Upper lobe of right lung (tissue), 1 donor: ENCODE data around the gene PSTK. TPM values are rescaled to one million over a fixed set of nuclear protein-coding genes. Genes with fewer than 3 reads are reported as not detected.
A peak's percentile ranks its signal among the peaks of the same experiment; 100 is the strongest.

Experiments used
- ATAC-seq: fragments of 200-7000 bp; cut with Tn5 transposase; one replicate; pipeline ENCODE4 v1.9.1; 2020; ENCODE audit warnings: mild to moderate bottlenecking, moderate library complexity
- DNase-seq: peaks from one replicate; pipeline ENCODE4 v3.0.0-alpha.2; 2020
- H3K27ac ChIP-seq: fragments of 200-600 bp; one replicate; pipeline ENCODE4 v1.8.0; 2022
- H3K27me3 ChIP-seq: fragments of 200-600 bp; one replicate; pipeline ENCODE4 v1.8.0; 2022; ENCODE audit warnings: mild to moderate bottlenecking
- H3K36me3 ChIP-seq: fragments of 200-600 bp; one replicate; pipeline ENCODE4 v1.8.0; 2022
- H3K4me1 ChIP-seq: fragments of 200-600 bp; one replicate; pipeline ENCODE4 v1.8.0; 2022
- H3K4me3 ChIP-seq: fragments of 200-600 bp; one replicate; pipeline ENCODE4 v1.8.0; 2022; ENCODE audit warnings: mild to moderate bottlenecking
- H3K9me3 ChIP-seq: fragments of 200-600 bp; one replicate; pipeline ENCODE4 v1.8.0; 2022
- CTCF ChIP-seq: fragments of 200-600 bp; IDR thresholded peaks from one replicate; pipeline ENCODE4 v1.8.0; 2022; ENCODE audit warnings: antibody characterized with exemption
- intact Hi-C: fragments of 100-400 bp; cut with DNase I; formaldehyde crosslinking; loops from one replicate; pipeline ENCODE4 v1.11.0; 2022
- long read RNA-seq: library from polyadenylated mRNA; unstranded; transcript quantifications from one replicate; pipeline ENCODE4 v2.0.0, GENCODE V29; 2021
- total RNA-seq: library from RNA; stranded (reverse); fragmentation: NEBNext Ultra II Directional; extraction: Animal tissue kit (Norgen Biotek cat#: 25700); gene quantifications from one replicate; pipeline ENCODE4 v1.2.1, GENCODE V29; 2021
- donor health status: DM: no; HTN: yes; CAD: no; lungs with severe emphysema.

The PSTK gene
- 2.5 TPM for total RNA-seq
- long read RNA-seq, partial matches to known transcripts: 0 of 6 reads
- long read RNA-seq, other reads (novel, unspliced or antisense): 4 of 6 reads

- peak; percentile 92 for TF ChIP-seq CTCF
- peak; percentile 96 for DNase-seq
These were observed at the start of gene PSTK for GRCh38 chr10:122980209-122981065. Gene PSTK, plus strand, starts transcription at chr10:122980401. Its CDS starts 79 bp downstream, at chr10:122980480.

DNA sequence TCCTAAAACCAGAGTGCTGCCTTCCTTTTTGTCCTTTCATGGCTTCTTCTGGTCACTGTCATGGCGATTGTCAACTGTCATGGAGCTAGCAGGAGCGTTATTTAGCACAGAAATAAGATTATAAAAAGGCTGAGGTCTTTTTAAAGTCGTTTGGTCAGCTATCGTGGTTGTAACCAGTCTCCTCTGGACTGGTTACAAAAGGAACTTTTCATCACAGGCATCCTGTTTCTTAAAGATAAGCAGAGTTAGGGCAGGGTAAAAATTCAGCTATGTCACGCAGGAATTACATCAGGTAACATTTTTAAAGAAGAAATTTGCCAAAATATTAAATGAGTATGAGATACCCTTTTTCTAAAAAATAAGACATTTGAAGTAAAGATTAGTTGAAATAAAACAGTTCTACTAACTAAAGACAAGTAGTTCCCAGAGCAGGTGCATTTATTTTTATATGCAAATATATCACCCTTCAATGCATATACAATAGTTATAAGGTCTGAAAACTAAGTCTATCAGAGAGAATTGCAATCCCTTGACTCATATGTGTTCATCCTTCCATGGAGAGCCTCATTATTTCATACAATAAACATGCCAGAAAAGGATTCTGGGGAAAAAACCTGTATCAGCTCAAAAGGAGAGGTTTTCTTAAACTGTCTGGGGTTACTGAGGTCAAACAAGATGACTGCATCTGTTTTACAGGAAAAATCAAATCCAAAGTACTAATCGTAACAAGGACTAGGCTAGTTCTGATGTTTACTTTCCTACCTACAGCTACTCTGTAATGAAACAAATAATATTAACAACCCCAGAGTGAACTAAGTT lies 48.9 kb upstream of the PSTK start:
- Histone ChIP-seq H3K36me3 (no peaks in the 10 kb centered on the region), H3K27ac (no peak overlapping the region), H3K9me3 (no peaks in the 10 kb centered on the region), H3K4me3 (no peak overlapping the region), H3K4me1 (no peaks in the 10 kb centered on the region), H3K27me3 (no peaks in the 10 kb centered on the region)
- intact Hi-C loops: no loop called here
- no peak for TF ChIP-seq CTCF
- no peak for ATAC-seq
- DNase-seq: no peak

More at GRCh38 chr10:122980209-122981065, at the start of gene PSTK:
- Histone ChIP-seq H3K9me3 (no peaks in the 10 kb centered on the region), H3K36me3 (no peaks in the 10 kb centered on the region), H3K4me1 (peaks cover 6% of the 10 kb centered on the region), H3K27me3 (no peaks in the 10 kb centered on the region), H3K4me3 (peak within 1 kb of the TSS; percentile 71), H3K27ac (peak within 1 kb of the TSS; percentile 97)
- peak; percentile 99 for ATAC-seq
- intact Hi-C loops: no loop called here

DNA sequence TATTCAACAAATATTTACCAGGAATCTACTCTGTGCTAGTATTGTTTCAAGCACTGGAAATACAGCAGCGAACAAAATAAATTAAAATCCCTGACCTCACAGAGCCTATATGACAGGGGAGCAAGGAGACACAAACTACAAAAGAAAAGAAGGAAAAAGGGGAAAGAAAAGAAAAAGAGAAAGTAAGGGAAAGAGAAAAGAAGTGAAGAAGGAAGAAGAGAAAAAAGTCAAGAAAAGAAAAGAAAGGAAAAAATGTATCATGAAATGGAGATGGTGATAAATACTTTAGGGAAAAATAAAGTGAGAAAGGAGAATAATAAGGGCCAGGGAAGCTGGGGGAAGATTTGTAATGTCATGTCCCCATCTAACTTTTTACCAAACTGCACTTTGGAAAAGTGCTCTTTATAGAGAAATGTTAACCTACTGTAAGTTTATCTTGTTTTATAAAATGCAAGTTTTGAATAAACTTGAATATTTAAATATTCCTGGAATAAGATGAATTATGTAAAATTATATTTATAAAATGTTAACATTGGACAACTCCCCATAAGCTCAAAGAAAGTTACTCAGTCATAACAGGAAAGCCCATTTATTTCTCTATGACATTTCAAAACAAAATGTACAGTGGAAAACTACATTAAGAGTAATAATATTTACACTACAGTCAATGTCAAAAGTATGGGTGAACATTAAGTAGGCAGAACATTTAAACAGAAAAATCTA lies 40.9 kb upstream of the PSTK start:
- ATAC-seq (no peak), DNase-seq (no peak)
- Histone ChIP-seq H3K27me3 (no peaks in the 10 kb centered on the region), H3K36me3 (peaks cover 23% of the 10 kb centered on the region), H3K27ac (no peak overlapping the region), H3K4me1 (no peaks in the 10 kb centered on the region), H3K9me3 (no peaks in the 10 kb centered on the region), H3K4me3 (no peak overlapping the region)
- intact Hi-C loops: no loop called here
- TF ChIP-seq CTCF: no peak

DNA sequence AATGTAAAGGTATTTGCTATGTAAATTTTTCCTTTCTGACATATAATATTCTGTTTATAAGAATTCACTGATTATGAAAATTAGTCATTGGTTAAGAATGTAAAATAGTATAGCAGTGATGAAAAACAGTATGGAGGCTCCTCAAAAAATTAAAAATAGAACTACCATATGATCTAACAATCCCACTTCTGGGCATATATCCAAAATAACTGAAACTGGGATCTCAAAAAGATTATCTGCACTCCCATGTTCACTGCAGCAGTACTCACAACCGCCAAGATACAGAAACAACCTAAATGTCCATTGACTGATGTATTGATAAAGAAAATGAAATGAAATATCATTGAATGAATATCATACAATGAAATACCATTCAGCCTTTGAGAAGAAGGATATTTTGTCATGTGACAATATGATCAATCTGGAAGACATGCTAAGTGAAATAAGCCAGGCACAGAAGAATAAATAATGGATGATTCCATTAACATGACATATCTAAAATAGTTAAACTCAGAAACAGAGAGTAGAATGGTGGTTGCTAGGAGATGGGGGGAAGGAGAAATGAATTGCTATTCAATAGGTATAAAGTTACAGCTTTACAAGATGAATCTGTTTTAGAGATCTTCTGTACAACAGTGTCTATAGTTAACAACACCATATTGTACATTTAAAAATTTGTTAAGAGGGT lies 40.2 kb upstream of the PSTK start:
- no peaks in the 10 kb centered on the region for H3K4me1 ChIP-seq
- DNase-seq (no peak), ATAC-seq (no peak)
- no peaks in the 10 kb centered on the region for H3K27me3 ChIP-seq
- no peaks in the 10 kb centered on the region for H3K9me3 ChIP-seq
- TF ChIP-seq CTCF: no peak
- intact Hi-C loops: no loop called here
- H3K4me3 ChIP-seq: no peak overlapping the region
- H3K27ac ChIP-seq: no peak overlapping the region
- peaks cover 23% of the 10 kb centered on the region for H3K36me3 ChIP-seq

- no peak for TF ChIP-seq CTCF
- intact Hi-C loops: no loop called here
- Histone ChIP-seq H3K36me3 (peaks cover 42% of the 10 kb centered on the region), H3K4me1 (peaks cover 7% of the 10 kb centered on the region), H3K27me3 (no peaks in the 10 kb centered on the region), H3K27ac (no peak overlapping the region), H3K9me3 (no peaks in the 10 kb centered on the region), H3K4me3 (no peak overlapping the region)
- DNase-seq (no peak), ATAC-seq (no peak)
These were observed 30.9 kb upstream of the PSTK start for GRCh38 chr10:122949296-122949695.
